Keratinocyte (primary cell): ENCODE results near the gene CHAMP1. TPM values are rescaled to one million over a fixed set of nuclear protein-coding genes. Genes with fewer than 3 reads are reported as not detected.

Experiments
- DNase-seq: peaks from one replicate; pipeline ENCODE4 v3.0.0-alpha.2; 2011; ENCODE audit warnings: low read depth, missing footprints, low spot score
- FAIRE-seq: peaks from 2 replicates; lab custom pipeline; 2011; peaks lifted over from hg19 to GRCh38; lab: Jason Lieb, UNC
- H2AFZ ChIP-seq: 2 replicates; pipeline ENCODE4 v1.6.0; 2012; ENCODE audit warnings: low read length, control low read depth, inconsistent platforms; ENCODE audit not compliant: control insufficient read depth
- H3K27ac ChIP-seq: 2 replicates; pipeline ENCODE4 v1.5.1; 2011; ENCODE audit warnings: low read length; ENCODE audit not compliant: control insufficient read depth, insufficient read depth
- H3K27me3 ChIP-seq: 3 replicates; pipeline ENCODE4 v1.6.0; 2011; ENCODE audit warnings: low read length; ENCODE audit not compliant: control insufficient read depth, insufficient read depth; ENCODE audit errors: extremely low read depth
- H3K36me3 ChIP-seq, 2 experiments: 2 replicates in 1 of 2; 3 replicates in 1 of 2; pipeline ENCODE4 v1.5.1; 2011; ENCODE audit warnings: low read length in 2 of 2, mild to moderate bottlenecking in 1 of 2; ENCODE audit not compliant: control insufficient read depth in 2 of 2, insufficient read depth in 2 of 2; ENCODE audit errors: extremely low read depth in 1 of 2
- H3K4me1 ChIP-seq: 3 replicates; pipeline ENCODE4 v1.5.1; 2011; ENCODE audit warnings: low read length; ENCODE audit not compliant: control insufficient read depth, insufficient read depth; ENCODE audit errors: extremely low read depth
- H3K4me2 ChIP-seq: 3 replicates; pipeline ENCODE4 v1.6.0; 2011; ENCODE audit warnings: low read depth, low read length; ENCODE audit not compliant: control insufficient read depth, insufficient read depth; ENCODE audit errors: extremely low read depth
- H3K4me3 ChIP-seq, 3 experiments: fragments of 200-600 bp in 1 of 3; sonication (generic) in 1 of 3; 2 replicates in 2 of 3; 3 replicates in 1 of 3; pipeline ENCODE4 v1.5.1; 2011 to 2016; ENCODE audit warnings: low read length in 3 of 3, mild to moderate bottlenecking in 3 of 3, control low read depth in 2 of 3, inconsistent platforms in 1 of 3, low read depth in 1 of 3, mixed read lengths in 1 of 3, mixed run types in 1 of 3, moderate library complexity in 1 of 3; ENCODE audit not compliant: control insufficient read depth in 2 of 3, insufficient read depth in 2 of 3; ENCODE audit errors: extremely low read depth in 1 of 3
- H3K79me2 ChIP-seq: 2 replicates; pipeline ENCODE4 v1.6.0; 2012; ENCODE audit warnings: low read length; ENCODE audit not compliant: control insufficient read depth, insufficient read depth
- H3K9ac ChIP-seq: 3 replicates; pipeline ENCODE4 v1.6.0; 2011; ENCODE audit warnings: low read length; ENCODE audit not compliant: control insufficient read depth, insufficient read depth; ENCODE audit errors: extremely low read depth
- H3K9me1 ChIP-seq: 3 replicates; pipeline ENCODE4 v1.6.0; 2011; ENCODE audit warnings: low read length; ENCODE audit not compliant: control insufficient read depth, insufficient read depth; ENCODE audit errors: extremely low read depth
- H3K9me3 ChIP-seq: 2 replicates; pipeline ENCODE4 v1.5.1; 2012; ENCODE audit warnings: low read depth, low read length; ENCODE audit not compliant: control insufficient read depth
- H4K20me1 ChIP-seq: 3 replicates; pipeline ENCODE4 v1.6.0; 2011; ENCODE audit warnings: low read length; ENCODE audit not compliant: control insufficient read depth, insufficient read depth; ENCODE audit errors: extremely low read depth
- CTCF ChIP-seq, 3 experiments: IDR thresholded peaks in 1 of 3; conservative IDR thresholded peaks in 1 of 3; optimal IDR thresholded peaks in 1 of 3; 2 replicates in 2 of 3; 3 replicates in 1 of 3; pipeline versions ENCODE3 to v1.5.1; 2011; ENCODE audit warnings: low read length in 3 of 3, mild to moderate bottlenecking in 3 of 3, moderate library complexity in 2 of 3, control low read depth in 1 of 3, inconsistent platforms in 1 of 3; ENCODE audit not compliant: insufficient read depth in 2 of 3; ENCODE audit errors: extremely low read depth in 1 of 3
- EZH2 ChIP-seq: IDR thresholded peaks from one replicate; pipeline ENCODE4 v1.6.1; 2012; ENCODE audit warnings: inconsistent platforms, mild to moderate bottlenecking, low read length, moderate library complexity
- dilution Hi-C: fragments of 300-500 bp; cut with MboI; formaldehyde crosslinking; loops from one replicate; pipeline ENCODE4 v1.7.0; 2020; ENCODE audit warnings: low sequenced_read_pairs; ENCODE audit not compliant: extremely low pct_ligation_motif_present
- polyA plus RNA-seq, 5 experiments: library from polyadenylated mRNA; depleted of rRNA in 3 of 5; stranded (reverse) in 3 of 5; stranded (forward) in 1 of 5; unstranded in 1 of 5; fragments of >200 nt; gene quantifications; 1 replicate in 1 of 5; 2 replicates in 3 of 5; 3 replicates in 1 of 5; pipeline versions ENCODE4 v1.2.1 to v1.2.3, GENCODE V29; 2011 to 2012; ENCODE audit warnings: missing spikeins in 2 of 5, low read depth in 1 of 5, low replicate concordance in 1 of 5

CHAMP1 gene
- polyA plus RNA-seq, 1 donor (not counting 4 experiments of a cell fraction or from before 2014, with no cell fraction given): 14.2 TPM

- DNase-seq: no peak
- Histone ChIP-seq H3K27ac (no peak overlapping the region), H3K4me3 (no peak overlapping the region), H2AFZ (no peak overlapping the region), H3K4me1 (no peaks in the 10 kb centered on the region), H4K20me1 (no peaks in the 10 kb centered on the region), H3K4me2 (no peak overlapping the region), H3K9me3 (no peaks in the 10 kb centered on the region), H3K36me3 (peaks cover 22 to 49% of the 10 kb centered on the region in 2 experiments), H3K79me2 (no peaks in the 10 kb centered on the region), H3K9ac (no peak overlapping the region), H3K9me1 (no peaks in the 10 kb centered on the region), H3K27me3 (no peaks in the 10 kb centered on the region)
- TF ChIP-seq EZH2 (no peak), CTCF (optimal IDR thresholded peaks at IDR 0.05 in 1 of 3, IDR thresholded peaks at IDR 0.05 in 1 of 3, conservative IDR thresholded peaks at IDR 0.05 in 1 of 3; ENCODE audit: extremely low read depth in 1 of 3, insufficient read depth in 2 of 3, low read length in 3 of 3) (no peak)
- dilution Hi-C loops: no loop called here
- no peak for FAIRE-seq
Observed at GRCh38 chr13:114264886-114265611, 49.3 kb upstream of the CHAMP1 start.

GRCh38 chr13:114266241-114266640 lies 48.1 kb upstream of the CHAMP1 start:
- no peak for DNase-seq
- no peak overlapping the region for H2AFZ ChIP-seq
- no peak overlapping the region for H3K4me3 ChIP-seq
- H3K79me2 ChIP-seq: no peaks in the 10 kb centered on the region
- no peak overlapping the region for H3K4me2 ChIP-seq
- no peaks in the 10 kb centered on the region for H3K4me1 ChIP-seq
- dilution Hi-C loops: no loop called here
- no peak for FAIRE-seq
- H3K9me1 ChIP-seq: no peaks in the 10 kb centered on the region
- H3K27me3 ChIP-seq: no peaks in the 10 kb centered on the region
- H3K36me3 ChIP-seq: peaks cover 25 to 43% of the 10 kb centered on the region in 2 experiments
- H3K27ac ChIP-seq: no peak overlapping the region
- TF ChIP-seq EZH2 (no peak), CTCF (optimal IDR thresholded peaks at IDR 0.05 in 1 of 3, IDR thresholded peaks at IDR 0.05 in 1 of 3, conservative IDR thresholded peaks at IDR 0.05 in 1 of 3; ENCODE audit: extremely low read depth in 1 of 3, insufficient read depth in 2 of 3, low read length in 3 of 3) (no peak)
- H3K9ac ChIP-seq: no peak overlapping the region
- no peaks in the 10 kb centered on the region for H4K20me1 ChIP-seq
- H3K9me3 ChIP-seq: no peaks in the 10 kb centered on the region
